Neural cell (in vitro differentiated cells): ENCODE measurements around the gene MIEN1.

Source experiments
- EP300 ChIP-seq: fragments of 450-650 bp; conservative IDR thresholded peaks from 2 replicates; pipeline ENCODE4 v1.6.1; 2014; ENCODE audit warnings: antibody characterized with exemption, mild to moderate bottlenecking, moderate library complexity; ENCODE audit not compliant: poor library complexity, severe bottlenecking
- EZH2 ChIP-seq: fragments of 200-600, 300-800 bp; shearing (Covaris generic), sonication (generic); IDR thresholded peaks from 2 replicates; pipeline ENCODE4 v1.6.1; 2014; ENCODE audit warnings: antibody characterized with exemption, low read length, borderline replicate concordance, mild to moderate bottlenecking; ENCODE audit not compliant: insufficient read depth, poor library complexity, severe bottlenecking
- MXI1 ChIP-seq: fragments of 450-650 bp; conservative IDR thresholded peaks from 2 replicates; pipeline ENCODE4 v1.6.1; 2014; ENCODE audit warnings: antibody characterized with exemption, mild to moderate bottlenecking; ENCODE audit not compliant: poor library complexity, severe bottlenecking
- POLR2AphosphoS5 ChIP-seq: IDR thresholded peaks from 2 replicates; pipeline ENCODE4 v1.6.1; 2012
- RAD21 ChIP-seq: fragments of 450-650 bp; conservative IDR thresholded peaks from 2 replicates; pipeline ENCODE4 v1.6.1; 2014; ENCODE audit warnings: antibody characterized with exemption, mild to moderate bottlenecking, moderate library complexity
- REST ChIP-seq: IDR thresholded peaks from 2 replicates; pipeline ENCODE4 v1.6.1; 2012; ENCODE audit warnings: borderline replicate concordance
- TAF1 ChIP-seq: IDR thresholded peaks from 2 replicates; pipeline ENCODE4 v1.6.1; 2012; ENCODE audit warnings: low read depth
- TF ChIP-seq, protein P1 (sequence below): fragments of 450-650 bp; IDR thresholded peaks from 2 replicates; pipeline ENCODE4 v1.5.1; 2014; ENCODE audit warnings: antibody characterized with exemption, mild to moderate bottlenecking, moderate library complexity; ENCODE audit not compliant: poor library complexity, severe bottlenecking

DNA sequence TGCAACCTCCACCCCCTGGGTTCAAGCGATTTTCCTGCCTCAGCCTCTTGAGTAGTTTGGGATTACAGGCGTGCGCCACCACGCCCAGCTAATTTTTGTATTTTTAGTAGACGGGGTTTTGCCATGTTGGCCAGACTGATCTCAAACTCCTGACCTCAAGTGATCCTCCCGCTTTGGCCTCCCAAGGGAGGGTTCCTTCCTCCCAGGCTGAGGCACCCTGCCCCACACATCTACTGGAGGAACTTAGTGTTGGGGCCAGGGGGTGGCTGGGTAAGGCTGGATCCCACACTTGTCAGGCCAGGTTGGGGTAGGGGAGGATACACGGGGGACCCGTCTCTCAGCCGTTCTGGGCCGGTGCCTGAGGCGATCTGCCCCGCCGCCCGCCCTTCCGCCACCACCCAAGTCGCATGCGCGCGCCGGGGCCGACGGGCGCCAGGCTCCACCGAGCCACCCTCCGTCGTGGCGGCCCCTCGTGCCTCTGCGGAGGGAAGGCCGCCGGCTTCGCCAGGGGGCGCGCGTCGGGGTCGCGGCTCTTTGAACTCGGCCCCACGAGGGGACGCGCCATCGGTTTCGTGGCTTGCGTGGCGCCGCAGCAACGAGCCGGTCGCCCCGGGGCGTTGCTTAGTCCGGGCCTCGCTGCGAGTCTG lies 23.3 kb upstream of the MIEN1 start:
- TF ChIP-seq, protein P1, sequence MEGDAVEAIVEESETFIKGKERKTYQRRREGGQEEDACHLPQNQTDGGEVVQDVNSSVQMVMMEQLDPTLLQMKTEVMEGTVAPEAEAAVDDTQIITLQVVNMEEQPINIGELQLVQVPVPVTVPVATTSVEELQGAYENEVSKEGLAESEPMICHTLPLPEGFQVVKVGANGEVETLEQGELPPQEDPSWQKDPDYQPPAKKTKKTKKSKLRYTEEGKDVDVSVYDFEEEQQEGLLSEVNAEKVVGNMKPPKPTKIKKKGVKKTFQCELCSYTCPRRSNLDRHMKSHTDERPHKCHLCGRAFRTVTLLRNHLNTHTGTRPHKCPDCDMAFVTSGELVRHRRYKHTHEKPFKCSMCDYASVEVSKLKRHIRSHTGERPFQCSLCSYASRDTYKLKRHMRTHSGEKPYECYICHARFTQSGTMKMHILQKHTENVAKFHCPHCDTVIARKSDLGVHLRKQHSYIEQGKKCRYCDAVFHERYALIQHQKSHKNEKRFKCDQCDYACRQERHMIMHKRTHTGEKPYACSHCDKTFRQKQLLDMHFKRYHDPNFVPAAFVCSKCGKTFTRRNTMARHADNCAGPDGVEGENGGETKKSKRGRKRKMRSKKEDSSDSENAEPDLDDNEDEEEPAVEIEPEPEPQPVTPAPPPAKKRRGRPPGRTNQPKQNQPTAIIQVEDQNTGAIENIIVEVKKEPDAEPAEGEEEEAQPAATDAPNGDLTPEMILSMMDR: no peak
- no peak for TF ChIP-seq POLR2AphosphoS5
- no peak for TF ChIP-seq EP300
- TF ChIP-seq TAF1: no peak
- TF ChIP-seq MXI1: no peak
- no peak for TF ChIP-seq REST
- TF ChIP-seq EZH2: no peak
- TF ChIP-seq RAD21: no peak
